NCI-H2107 treated with DMSO at 0.1 percent for 48 hours (cell line): ENCODE data around the gene DNLZ.
A peak's percentile ranks its signal among the peaks of the same experiment; 100 is the strongest.

ENCODE experiments used
- DNase-seq: peaks from one replicate; lab custom pipeline; 2025; ENCODE audit not compliant: unreplicated experiment; lab: John Stamatoyannopoulos, UW

Gene DNLZ

DNA sequence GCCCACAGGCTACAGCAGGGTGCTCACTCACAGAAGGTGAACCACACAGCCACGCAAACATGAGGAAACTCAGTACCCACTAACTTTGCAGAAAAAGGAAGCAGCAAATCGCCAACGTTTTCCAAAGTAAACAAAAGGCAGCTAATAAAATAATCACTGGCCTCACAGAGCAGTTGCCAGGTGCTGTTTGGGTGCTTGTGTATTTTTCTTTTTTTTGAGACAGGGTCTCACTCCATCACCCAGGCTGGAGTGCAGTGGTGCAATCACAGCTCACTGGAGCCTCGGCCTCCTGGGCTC, 32.6 kb upstream of the DNLZ start:
- DNase-seq = no peak

DNA sequence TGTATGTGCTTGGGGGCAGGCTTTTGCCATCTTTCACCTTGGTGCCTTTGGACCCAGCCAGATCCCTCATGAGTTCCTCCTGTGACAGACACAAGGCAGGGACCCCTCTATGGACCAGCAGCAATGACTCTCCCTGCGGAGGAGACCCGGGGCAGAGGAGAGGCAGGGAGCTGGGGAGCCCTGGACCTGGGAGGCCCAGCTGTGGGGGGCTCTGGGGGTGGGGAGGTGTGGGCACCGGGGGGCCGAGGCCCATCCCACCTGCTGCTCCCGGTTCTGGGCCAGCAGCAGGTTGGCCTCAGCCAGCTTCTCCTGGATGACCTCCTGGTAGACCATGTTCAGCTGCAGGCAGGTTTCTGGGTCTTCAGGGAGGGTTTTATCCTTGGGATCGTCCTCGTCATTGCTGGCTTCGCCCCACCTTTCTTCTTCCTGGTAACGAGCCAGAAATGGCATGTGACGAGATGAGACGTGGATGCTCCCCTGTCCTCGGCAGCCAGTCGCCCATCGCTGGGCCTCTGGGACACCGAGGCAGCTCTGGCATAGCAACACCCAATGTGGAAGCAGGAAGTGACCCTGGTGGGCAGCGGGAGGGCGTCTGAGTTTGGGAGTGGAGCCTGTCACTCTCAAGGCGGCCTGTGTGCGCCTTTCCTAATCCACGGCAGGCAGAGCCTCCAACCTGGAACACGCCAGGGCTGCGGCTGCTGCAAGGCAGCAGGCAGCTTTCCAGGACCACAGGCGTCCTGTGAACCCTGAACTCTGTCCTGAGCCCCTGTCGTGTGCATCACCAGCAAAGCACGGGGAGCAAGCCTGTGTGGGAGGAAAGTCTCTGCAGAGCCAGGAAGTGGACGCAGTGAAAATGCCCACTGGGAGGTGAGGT, 32.0 kb upstream of the DNLZ start:
- no peak for DNase-seq

DNA sequence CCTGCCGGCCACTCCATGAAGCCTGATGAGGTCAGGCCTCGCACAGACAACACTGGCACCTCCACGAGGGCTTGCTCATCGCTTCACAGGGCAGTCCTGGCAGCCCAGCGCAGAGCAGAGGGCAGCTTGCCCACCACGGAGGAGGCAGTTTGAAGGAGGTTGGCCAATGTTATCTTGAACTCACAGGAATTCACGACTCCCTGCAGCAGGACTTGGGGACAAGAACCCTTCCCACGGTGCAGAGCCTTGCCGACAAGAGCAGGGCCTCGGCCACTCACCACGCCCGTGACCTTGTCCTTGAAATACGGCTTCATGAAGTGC, 31.4 kb upstream of the DNLZ start:
- no peak for DNase-seq

DNA sequence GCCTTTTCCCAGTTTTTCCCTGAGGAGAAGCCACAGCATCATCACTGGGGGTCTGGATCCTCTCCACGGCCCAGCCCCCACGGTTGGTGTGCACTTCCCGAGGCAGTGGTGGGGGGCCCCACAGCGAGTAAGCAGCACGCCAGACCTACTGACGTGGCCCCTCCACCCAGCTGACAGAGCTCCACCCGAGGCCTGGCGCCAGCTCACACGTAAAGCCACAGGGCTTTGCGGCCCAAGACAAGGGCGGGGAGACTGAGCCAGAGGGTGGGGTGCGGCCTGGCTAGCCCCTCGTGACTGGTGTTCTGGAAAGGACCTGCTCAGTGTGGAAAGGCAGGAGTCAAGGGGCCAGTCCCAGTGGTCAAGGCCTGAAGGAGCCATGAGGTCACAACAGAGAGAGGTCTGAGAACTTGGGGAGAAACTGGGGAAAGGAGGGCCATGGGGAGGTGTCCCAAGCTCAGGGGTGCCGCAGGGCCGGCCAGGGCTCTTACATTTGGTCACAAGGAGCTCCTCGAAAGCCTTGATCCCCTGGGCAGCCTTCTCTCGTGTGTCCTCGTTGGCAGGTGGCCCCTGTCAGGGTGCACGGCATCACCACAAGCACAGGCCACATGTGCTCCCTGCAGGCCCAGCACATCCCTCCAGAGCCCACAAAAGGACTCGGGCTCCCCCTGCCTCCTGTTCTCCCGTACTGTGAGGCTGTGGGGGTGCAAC, 30.9 kb upstream of the DNLZ start:
- DNase-seq = no peak

DNA sequence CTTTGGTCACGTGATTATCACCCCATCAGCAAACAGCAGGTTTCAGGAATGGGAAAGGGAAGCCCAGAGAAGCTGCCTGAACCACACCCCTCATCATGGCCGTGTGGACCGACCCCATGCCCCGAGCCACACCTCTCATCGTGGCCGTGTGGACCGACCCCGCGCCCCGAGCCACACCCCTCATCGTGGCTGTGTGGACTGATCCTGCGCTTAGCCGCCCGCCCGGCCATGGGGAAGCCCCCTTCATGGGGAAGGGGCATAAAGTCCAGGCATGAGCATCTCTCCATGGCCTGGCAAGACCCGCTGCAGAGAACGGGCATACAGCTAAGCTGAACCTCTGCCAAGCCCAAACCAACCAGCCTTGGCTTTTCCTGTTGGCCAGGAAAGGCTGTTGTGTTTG, 30.0 kb upstream of the DNLZ start:
- no peak for DNase-seq

DNA sequence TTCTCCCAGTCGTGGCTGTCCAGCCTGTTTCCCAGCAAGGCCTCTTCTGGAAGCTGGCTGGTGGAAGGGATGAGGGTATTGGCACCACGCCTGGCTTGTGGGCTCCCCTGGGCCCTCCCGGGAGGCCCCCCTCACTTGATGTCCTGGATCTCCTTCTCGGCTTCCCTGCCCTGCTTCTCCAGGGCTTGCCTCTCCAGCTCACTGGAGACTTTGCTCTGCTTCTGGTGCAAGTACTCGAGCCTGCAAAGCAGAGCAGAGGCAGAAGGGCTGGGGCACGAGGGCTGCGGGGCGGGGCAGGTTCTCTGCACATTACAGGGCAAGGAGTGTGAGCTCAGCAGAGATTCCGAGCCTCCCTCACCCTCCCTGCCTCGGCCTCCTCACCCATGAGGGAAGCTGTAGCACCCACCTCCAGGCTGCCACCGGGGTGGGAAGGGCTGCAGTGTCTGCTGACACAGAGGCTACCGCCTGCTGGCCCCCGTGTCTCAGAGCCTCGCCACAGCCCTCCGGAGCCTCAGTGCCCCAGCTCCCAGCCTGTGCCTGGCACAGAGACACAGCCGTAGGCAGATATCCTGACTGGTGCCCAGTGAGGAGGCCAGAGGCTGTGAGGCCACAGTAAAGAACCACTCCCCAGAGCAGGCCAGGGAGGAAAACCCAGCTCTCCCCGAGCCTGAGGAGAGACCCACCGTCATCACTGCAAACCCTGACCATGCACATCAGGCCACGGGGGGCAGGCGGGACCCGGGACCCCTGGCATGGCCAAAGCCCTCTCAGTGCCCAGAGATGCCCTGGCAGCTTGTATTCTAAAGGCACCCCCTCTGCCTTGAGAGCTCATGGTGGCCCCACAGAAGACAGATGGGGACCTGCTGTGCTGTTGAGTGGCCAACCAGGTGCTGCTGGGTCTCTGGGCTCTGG, 29.2 kb upstream of the DNLZ start:
- no peak for DNase-seq

DNA sequence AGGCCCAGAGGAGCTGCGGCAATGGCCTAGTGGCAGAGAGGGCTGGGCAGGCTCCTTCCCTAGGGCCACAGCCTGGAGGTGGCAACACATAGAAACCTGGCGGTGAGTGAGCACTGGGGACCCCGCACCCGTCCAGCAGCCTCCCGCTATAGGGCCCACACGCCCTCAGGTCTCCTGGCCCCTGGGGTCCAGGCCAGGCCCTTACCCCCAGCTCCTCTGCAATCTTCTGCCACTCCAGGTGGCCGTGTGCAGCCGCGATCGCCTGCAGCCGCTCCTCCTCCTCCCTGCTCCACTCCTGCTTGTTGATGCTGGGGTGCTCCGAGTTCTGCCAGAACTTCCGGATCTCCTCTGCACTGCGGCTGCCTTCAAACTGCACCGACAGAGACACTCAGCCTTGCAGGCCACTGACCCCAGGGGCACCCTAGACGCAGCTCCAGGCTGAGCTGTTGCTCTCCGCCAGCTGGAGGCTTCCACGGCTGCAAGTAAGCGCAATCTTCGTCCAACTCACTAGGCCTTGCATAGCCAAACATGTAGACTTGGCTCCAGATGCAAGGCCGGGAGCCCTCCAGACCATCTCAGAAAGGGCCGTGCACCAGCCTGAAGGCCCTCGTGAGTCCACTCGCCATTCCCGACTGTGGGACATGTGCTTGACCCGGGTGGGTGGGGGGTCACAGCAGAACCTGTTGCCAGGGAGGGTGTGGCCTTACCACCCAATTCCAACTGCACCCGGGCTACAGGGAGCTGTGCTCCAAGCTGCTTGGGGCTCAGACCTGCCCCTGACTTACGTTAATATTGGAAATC, 28.4 kb upstream of the DNLZ start:
- DNase-seq = no peak

DNA sequence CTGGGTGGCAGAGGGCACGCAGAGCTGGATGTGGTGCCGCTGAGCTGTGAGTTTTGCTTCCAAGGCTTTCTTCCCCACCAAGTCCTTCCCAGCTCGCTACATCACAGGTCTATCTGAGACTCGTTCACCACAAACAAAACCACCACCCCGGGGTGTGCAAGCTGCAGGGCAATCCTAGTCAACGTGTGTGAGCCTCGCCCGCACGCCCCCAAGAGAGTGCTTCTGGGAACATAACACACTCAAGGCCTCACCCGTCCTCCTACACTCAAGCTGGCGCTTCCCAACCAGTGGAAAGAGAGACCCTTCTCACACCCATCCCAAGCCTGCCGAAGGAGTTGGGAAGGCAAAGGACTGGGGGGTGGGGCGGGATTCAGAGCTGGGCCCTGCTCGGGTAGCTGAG, 25.9 kb upstream of the DNLZ start:
- peak; percentile 49 for DNase-seq

DNA sequence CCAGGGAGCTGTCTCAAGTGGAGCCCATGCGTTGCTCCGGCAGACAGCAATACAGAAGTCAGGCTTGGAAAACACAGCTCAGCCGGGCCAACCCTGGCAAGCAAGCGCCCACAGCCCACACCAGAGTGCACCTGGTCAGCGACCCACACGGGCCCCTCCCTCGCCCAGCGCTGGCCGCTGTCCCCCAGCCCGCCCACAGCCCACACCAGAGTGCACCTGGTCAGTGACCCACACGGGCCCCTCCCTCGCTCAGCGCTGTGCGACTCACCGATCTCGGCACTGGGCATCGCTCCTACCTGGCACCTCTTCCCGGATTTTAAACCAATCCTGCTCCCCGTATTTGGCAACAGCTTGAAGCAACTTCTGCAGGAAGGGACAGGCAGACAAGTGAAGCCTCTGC, 23.7 kb upstream of the DNLZ start:
- DNase-seq = no peak

DNA sequence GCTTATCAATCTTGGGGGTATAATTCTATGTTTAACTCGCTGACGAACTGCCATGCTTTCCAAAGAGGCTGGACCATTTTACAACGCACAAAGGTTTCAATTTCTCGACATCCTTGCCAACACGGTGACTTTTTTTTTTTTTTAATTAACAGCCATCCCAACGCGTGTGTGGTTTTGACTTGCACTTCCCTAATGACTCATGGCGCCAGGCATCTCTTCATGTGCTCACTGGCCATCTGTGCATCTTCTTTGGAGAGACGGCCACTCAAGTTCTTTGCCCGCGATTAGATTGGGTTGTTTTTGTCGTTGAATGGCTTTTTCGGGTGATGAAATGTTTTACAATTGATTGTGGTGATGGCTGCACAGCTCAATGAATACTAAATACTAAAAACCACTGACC, 22.5 kb upstream of the DNLZ start:
- DNase-seq = peak; percentile 9

DNA sequence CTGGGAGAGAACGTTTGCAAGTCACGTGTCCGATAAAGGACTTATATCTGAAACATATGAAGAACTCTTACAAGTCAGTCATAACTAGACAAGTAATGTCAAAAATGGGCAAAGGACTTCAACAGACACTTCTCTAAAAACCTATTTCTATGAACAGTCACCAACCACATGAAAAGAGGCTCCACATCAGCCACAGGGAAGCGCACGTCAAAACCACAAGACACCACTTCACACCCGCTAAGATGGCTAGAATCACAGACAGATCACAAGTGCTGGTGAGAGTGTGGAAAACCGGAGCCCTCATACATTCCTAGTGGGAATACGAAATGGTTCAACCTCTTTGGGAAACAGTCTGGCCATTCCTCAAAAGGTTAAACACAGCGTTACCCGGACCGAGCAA, 21.5 kb upstream of the DNLZ start:
- DNase-seq = no peak

DNA sequence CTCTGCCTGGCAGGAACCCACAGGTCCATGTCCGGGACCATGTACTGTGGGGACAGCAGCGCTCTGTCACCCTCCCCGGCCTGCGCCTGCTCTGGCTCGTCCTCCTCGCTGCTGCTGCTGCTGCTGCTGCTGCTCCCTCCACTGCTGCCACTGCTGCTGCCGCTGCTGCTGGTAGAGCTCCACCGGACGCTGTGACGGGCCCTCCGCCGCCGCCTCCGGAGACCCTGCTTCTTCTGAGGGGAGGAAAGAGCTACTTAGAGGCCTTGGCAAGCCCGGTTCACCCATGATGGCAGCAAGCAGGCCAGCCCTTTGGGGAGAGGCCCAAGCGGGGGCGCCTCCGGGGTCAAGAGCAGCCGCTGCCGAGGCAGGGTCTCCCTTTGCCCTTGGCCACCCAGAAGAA, 19.9 kb upstream of the DNLZ start:
- no peak for DNase-seq

DNA sequence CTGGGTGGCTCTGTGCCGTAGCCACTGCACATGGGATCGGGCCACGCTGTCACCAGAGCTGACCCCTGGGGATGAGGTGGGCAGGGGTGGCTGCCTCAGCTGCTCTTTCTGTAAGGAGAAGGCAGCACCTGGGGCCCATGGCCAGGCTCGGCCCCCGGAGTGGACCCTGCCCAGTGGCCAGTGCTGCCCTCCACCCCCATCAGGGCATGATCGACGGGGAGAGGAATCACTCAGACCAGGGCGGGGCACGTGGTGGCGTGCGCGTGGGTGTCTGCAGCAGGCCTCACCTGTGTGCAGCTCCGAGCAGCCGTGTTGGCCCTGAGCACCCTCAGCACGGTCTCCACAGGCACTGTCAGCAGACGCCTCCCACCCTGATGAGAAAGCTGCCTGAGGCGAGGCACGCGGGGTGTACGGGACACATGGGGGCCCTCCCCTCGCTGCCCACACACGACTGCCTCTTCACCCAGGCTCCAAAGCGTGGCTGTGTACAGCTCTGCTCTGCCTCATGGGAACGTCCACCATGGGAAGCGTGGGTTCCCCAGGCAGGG, 18.5 kb upstream of the DNLZ start:
- DNase-seq = no peak

DNA sequence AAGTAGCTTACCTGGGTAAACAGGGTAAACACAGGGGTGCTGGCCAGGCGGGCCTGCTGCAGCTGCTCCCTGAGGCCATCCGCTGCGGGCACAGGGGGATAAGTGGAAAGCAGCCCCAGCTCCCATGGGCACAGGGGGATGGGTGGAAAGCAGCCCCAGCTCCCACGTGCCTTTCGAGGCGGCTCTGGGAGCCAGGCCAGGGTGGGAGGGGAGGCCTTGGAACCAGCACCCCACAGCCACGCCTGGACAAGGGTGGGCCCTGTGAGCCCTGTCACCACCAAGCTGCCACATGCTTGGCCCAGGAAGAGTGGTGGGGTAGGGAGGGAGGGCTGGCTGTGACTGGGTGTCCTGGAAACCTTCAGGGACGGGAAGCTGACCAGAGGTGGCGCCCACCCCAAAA, 17.8 kb upstream of the DNLZ start:
- no peak for DNase-seq

DNA sequence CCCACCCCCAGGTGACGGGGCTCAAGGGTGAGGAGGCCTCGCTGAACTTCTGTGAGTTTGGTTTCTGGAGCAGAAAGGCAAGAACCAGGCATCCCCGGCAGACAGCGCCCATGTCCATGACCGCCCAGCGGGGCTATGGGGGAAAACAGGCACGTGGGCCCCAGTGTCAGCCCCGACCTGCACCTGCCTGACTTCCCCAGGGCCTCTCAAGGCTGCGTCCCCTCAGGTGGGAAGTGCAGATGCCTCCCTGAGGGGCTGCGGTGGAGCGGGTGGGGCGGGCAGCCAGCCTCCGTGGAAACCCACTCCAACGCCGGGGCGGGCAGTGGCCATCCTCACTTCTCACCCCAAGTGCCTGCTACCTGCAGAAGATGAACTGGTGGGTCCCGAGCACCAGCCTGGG, 16.8 kb upstream of the DNLZ start:
- no peak for DNase-seq

DNA sequence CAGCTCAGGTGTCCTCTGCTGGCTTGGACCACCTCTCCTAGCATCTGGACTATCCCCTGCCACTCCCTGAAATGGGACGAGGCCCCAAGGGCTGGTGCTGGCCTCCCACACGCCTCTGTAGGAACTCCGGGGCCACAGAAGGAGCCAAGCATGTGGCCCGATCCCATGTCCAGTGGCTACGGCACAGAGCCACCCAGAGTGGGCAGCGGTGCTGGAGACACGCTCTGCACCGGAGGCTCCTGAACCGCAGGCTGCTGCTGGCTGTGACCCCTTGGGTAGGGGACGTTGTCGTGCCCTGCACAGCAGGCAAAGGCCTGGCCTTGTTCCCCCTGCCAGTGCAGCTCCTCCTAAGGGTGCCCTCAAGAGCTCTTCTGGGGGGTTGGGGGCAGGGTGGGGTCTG, 16.3 kb upstream of the DNLZ start:
- DNase-seq = no peak

DNA sequence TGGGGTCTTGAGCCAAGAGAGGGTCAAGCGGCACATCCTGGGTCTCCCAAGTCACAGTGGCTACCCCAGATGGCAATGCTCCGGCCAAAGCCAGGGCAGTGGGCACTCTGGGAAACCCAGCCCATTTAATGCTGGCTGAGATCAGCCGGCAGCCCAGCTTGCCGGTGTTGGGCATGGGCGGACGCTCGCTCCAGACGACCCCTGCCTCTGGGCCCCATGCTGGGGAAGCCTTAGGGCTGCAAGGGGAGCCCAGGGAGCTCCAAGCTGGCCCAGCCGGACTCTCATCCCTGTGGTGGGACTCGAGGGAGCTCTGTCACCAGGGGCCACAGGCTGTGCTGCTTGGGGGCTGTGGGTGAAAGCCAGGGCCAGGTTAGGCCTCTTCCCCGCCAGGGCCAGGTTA, 15.9 kb upstream of the DNLZ start:
- no peak for DNase-seq

DNA sequence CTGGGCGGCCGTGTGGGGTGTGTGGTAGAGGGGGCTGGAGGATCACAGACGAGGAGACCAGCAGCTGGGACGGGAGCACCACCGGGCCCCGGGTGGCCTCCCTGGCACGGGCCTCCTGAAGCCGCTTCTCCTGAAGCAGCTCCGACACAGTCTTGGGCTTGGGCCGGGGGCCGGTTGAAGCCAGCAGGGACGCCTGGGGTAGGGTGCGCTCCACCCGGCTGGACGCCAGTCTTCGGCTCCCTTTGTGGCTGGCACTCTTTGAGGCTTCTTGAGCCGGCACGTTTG, 15.4 kb upstream of the DNLZ start:
- no peak for DNase-seq

DNA sequence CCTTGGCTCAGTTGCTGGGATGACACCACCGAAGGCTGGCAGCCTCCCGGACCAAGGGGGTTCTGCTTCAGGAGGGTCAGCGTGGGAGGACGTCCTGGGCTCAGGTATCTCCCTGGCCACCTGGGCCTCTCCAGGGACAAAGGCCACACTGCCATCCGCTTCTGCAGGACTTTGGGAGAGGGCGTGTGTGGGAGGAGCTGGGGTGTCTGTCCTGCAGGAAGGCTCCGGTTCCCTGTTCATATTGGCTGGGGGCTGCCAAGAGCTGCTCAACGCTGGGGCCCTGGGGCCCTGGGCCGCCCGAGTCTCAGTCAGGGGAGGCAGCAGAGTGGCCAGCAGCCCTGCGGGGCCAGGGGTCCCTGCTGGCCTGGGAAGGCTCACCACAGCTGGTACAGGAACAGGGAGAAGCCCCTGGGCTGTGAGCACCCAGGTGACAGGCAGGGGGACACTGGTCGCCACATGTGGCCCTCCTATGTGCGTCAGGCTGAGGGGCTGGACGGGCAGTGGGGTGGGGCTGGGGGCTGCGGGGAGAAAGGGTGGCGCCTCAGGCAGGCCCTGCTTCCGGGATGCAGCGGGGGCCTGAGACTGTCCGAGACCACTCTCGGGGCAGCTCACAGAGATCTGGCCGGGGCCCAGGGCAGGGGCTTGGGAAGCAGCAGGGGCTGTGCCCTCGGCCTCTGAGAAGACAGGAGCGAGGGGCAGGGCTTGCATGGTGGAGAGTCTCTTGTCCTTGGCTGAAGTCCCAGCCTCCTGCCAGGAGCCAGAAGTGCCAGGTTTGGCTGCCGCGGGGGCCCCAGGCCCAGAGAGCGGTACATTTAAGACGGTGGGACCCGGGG, 14.8 kb upstream of the DNLZ start:
- no peak for DNase-seq
